ENCODE results near the gene GLS2. TPM values are rescaled to one million over a fixed set of nuclear protein-coding genes. Genes with fewer than 3 reads are reported as not detected.

The GLS2 gene
- total RNA-seq, 1 experiment from 2014 or later: 14.8 TPM

DNA sequence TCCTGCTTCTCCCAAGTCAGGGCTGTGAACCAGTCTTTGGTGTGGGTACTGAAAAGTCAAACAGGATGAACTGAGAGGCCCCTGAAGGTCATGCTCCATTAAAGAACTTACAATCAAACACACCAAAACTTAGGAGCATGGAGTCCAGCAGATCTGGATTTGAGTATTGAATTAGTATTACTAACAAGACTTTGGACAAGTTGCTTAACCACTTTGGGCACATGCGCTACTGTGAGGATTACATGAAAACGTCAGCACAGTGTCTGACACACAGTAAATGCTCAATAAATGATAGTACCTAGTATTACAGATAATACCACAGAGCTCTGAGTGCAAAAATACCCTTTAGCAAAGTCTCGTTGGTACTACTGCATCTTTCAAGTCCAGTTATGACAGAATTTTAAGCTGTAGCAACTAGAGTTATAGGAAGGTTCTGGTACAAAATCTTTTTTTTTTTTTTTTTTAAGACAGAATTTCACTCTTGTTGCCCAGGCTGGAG is 62.0 kb downstream of the GLS2 start:
- no peak overlapping the region for H3K27ac Mint-ChIP-seq
- no peaks in the 10 kb centered on the region for H3K9me3 Mint-ChIP-seq
- no peaks in the 10 kb centered on the region for H3K4me1 Mint-ChIP-seq
- TF ChIP-seq ZNF263 (CRISPR knock-in tag; IDR thresholded peaks at IDR 0.05; ENCODE audit: low read depth): no peak
- TF ChIP-seq GABPB1 (CRISPR knock-in tag; IDR thresholded peaks at IDR 0.05): no peak
- TF ChIP-seq NFE2L1 (CRISPR knock-in tag; IDR thresholded peaks at IDR 0.05): no peak
- no peak for TF ChIP-seq TP53 (CRISPR knock-in tag; IDR thresholded peaks at IDR 0.05)
- TF ChIP-seq EMX1 (CRISPR knock-in tag; IDR thresholded peaks at IDR 0.05): no peak
- TF ChIP-seq SMAD3 (CRISPR knock-in tag; IDR thresholded peaks at IDR 0.05; ENCODE audit: borderline replicate concordance): no peak
- TF ChIP-seq, protein P1, sequence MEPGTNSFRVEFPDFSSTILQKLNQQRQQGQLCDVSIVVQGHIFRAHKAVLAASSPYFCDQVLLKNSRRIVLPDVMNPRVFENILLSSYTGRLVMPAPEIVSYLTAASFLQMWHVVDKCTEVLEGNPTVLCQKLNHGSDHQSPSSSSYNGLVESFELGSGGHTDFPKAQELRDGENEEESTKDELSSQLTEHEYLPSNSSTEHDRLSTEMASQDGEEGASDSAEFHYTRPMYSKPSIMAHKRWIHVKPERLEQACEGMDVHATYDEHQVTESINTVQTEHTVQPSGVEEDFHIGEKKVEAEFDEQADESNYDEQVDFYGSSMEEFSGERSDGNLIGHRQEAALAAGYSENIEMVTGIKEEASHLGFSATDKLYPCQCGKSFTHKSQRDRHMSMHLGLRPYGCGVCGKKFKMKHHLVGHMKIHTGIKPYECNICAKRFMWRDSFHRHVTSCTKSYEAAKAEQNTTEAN (CRISPR knock-in tag; IDR thresholded peaks at IDR 0.05): no peak
- TF ChIP-seq, protein P2, sequence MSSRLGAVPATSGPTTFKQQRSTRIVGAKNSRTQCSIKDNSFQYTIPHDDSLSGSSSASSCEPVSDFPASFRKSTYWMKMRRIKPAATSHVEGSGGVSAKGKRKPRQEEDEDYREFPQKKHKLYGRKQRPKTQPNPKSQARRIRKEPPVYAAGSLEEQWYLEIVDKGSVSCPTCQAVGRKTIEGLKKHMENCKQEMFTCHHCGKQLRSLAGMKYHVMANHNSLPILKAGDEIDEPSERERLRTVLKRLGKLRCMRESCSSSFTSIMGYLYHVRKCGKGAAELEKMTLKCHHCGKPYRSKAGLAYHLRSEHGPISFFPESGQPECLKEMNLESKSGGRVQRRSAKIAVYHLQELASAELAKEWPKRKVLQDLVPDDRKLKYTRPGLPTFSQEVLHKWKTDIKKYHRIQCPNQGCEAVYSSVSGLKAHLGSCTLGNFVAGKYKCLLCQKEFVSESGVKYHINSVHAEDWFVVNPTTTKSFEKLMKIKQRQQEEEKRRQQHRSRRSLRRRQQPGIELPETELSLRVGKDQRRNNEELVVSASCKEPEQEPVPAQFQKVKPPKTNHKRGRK (CRISPR knock-in tag; IDR thresholded peaks at IDR 0.05; ENCODE audit: borderline replicate concordance): no peak
- TF ChIP-seq, protein P3, sequence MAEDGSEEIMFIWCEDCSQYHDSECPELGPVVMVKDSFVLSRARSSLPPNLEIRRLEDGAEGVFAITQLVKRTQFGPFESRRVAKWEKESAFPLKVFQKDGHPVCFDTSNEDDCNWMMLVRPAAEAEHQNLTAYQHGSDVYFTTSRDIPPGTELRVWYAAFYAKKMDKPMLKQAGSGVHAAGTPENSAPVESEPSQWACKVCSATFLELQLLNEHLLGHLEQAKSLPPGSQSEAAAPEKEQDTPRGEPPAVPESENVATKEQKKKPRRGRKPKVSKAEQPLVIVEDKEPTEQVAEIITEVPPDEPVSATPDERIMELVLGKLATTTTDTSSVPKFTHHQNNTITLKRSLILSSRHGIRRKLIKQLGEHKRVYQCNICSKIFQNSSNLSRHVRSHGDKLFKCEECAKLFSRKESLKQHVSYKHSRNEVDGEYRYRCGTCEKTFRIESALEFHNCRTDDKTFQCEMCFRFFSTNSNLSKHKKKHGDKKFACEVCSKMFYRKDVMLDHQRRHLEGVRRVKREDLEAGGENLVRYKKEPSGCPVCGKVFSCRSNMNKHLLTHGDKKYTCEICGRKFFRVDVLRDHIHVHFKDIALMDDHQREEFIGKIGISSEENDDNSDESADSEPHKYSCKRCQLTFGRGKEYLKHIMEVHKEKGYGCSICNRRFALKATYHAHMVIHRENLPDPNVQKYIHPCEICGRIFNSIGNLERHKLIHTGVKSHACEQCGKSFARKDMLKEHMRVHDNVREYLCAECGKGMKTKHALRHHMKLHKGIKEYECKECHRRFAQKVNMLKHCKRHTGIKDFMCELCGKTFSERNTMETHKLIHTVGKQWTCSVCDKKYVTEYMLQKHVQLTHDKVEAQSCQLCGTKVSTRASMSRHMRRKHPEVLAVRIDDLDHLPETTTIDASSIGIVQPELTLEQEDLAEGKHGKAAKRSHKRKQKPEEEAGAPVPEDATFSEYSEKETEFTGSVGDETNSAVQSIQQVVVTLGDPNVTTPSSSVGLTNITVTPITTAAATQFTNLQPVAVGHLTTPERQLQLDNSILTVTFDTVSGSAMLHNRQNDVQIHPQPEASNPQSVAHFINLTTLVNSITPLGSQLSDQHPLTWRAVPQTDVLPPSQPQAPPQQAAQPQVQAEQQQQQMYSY (CRISPR knock-in tag; IDR thresholded peaks at IDR 0.05): no peak
- DNase-seq (ENCODE audit: low spot score) (no peak), ATAC-seq (no peak)
- H3K36me3 Mint-ChIP-seq: peaks cover 66% of the 10 kb centered on the region
- ChIA-PET CTCF (interaction anchor here (1.9 kb wide), 1 partner anchor 38 kb away, joined by 6 read pairs; no protein-coding TSS in a partner anchor), POLR2A (no interaction called here)
- no peaks in the 10 kb centered on the region for H3K27me3 Mint-ChIP-seq (ENCODE audit: low read depth)
- no peak overlapping the region for H3K4me3 Mint-ChIP-seq

DNA sequence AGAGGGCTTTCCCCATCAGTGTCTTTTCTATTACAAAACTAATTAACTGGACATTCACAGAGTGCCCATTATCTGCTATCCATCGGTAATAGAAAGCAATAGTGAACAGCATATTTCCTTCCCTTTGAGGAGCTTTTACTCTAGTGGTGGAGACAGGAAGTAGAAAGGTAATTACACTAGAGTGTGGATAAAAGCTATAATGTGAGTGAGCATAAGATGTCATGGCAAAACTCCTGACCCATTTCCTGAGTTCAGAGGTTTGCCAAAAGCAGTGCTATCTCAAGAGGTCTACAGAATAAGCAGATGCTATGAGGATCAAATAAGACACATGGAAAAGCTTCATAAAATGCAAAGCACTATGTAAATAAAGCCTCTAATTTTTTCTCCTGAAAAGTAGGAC is 62.8 kb downstream of the GLS2 start:
- H3K36me3 Mint-ChIP-seq: peaks cover 66% of the 10 kb centered on the region
- H3K27me3 Mint-ChIP-seq (ENCODE audit: low read depth): no peaks in the 10 kb centered on the region
- ChIA-PET CTCF (interaction anchor here (0.5 to 1.9 kb wide), 2 partner anchors 33 to 39 kb away, joined by 4 to 6 read pairs; no protein-coding TSS in a partner anchor), POLR2A (interaction anchor here (0.6 kb wide), 1 partner anchor 13 kb away, joined by 3 read pairs; no protein-coding TSS in a partner anchor)
- H3K4me1 Mint-ChIP-seq: no peaks in the 10 kb centered on the region
- H3K27ac Mint-ChIP-seq: no peak overlapping the region
- ATAC-seq (no peak), DNase-seq (ENCODE audit: low spot score) (no peak)
- H3K4me3 Mint-ChIP-seq: no peak overlapping the region
- H3K9me3 Mint-ChIP-seq: no peaks in the 10 kb centered on the region
- TF ChIP-seq ESRRA (CRISPR knock-in tag; IDR thresholded peaks at IDR 0.05; ENCODE audit: borderline replicate concordance) (no peak), FOXJ3 (CRISPR knock-in tag; IDR thresholded peaks at IDR 0.05; ENCODE audit: borderline replicate concordance) (no peak), TEAD1 (CRISPR knock-in tag; IDR thresholded peaks at IDR 0.05) (no peak), SMAD3 (CRISPR knock-in tag; IDR thresholded peaks at IDR 0.05; ENCODE audit: borderline replicate concordance) (no peak), NR1H2 (CRISPR knock-in tag; IDR thresholded peaks at IDR 0.05) (no peak), GABPB1 (CRISPR knock-in tag; IDR thresholded peaks at IDR 0.05) (no peak), MYBL2 (CRISPR knock-in tag; IDR thresholded peaks at IDR 0.05) (no peak), RORB (CRISPR knock-in tag; IDR thresholded peaks at IDR 0.05) (no peak), ZNF121 (CRISPR knock-in tag; IDR thresholded peaks at IDR 0.05) (no peak), PRRX2 (CRISPR knock-in tag; IDR thresholded peaks at IDR 0.05) (no peak)
- TF ChIP-seq, protein P4, sequence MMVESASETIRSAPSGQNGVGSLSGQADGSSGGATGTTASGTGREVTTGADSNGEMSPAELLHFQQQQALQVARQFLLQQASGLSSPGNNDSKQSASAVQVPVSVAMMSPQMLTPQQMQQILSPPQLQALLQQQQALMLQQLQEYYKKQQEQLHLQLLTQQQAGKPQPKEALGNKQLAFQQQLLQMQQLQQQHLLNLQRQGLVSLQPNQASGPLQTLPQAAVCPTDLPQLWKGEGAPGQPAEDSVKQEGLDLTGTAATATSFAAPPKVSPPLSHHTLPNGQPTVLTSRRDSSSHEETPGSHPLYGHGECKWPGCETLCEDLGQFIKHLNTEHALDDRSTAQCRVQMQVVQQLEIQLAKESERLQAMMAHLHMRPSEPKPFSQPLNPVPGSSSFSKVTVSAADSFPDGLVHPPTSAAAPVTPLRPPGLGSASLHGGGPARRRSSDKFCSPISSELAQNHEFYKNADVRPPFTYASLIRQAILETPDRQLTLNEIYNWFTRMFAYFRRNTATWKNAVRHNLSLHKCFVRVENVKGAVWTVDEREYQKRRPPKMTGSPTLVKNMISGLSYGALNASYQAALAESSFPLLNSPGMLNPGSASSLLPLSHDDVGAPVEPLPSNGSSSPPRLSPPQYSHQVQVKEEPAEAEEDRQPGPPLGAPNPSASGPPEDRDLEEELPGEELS (CRISPR knock-in tag; IDR thresholded peaks at IDR 0.05): no peak
- TF ChIP-seq, protein P5, sequence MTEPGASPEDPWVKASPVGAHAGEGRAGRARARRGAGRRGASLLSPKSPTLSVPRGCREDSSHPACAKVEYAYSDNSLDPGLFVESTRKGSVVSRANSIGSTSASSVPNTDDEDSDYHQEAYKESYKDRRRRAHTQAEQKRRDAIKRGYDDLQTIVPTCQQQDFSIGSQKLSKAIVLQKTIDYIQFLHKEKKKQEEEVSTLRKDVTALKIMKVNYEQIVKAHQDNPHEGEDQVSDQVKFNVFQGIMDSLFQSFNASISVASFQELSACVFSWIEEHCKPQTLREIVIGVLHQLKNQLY (CRISPR knock-in tag; IDR thresholded peaks at IDR 0.05): no peak
- TF ChIP-seq, protein P6, sequence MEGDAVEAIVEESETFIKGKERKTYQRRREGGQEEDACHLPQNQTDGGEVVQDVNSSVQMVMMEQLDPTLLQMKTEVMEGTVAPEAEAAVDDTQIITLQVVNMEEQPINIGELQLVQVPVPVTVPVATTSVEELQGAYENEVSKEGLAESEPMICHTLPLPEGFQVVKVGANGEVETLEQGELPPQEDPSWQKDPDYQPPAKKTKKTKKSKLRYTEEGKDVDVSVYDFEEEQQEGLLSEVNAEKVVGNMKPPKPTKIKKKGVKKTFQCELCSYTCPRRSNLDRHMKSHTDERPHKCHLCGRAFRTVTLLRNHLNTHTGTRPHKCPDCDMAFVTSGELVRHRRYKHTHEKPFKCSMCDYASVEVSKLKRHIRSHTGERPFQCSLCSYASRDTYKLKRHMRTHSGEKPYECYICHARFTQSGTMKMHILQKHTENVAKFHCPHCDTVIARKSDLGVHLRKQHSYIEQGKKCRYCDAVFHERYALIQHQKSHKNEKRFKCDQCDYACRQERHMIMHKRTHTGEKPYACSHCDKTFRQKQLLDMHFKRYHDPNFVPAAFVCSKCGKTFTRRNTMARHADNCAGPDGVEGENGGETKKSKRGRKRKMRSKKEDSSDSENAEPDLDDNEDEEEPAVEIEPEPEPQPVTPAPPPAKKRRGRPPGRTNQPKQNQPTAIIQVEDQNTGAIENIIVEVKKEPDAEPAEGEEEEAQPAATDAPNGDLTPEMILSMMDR (IDR thresholded peaks at IDR 0.05): no peak
- TF ChIP-seq, protein P7, sequence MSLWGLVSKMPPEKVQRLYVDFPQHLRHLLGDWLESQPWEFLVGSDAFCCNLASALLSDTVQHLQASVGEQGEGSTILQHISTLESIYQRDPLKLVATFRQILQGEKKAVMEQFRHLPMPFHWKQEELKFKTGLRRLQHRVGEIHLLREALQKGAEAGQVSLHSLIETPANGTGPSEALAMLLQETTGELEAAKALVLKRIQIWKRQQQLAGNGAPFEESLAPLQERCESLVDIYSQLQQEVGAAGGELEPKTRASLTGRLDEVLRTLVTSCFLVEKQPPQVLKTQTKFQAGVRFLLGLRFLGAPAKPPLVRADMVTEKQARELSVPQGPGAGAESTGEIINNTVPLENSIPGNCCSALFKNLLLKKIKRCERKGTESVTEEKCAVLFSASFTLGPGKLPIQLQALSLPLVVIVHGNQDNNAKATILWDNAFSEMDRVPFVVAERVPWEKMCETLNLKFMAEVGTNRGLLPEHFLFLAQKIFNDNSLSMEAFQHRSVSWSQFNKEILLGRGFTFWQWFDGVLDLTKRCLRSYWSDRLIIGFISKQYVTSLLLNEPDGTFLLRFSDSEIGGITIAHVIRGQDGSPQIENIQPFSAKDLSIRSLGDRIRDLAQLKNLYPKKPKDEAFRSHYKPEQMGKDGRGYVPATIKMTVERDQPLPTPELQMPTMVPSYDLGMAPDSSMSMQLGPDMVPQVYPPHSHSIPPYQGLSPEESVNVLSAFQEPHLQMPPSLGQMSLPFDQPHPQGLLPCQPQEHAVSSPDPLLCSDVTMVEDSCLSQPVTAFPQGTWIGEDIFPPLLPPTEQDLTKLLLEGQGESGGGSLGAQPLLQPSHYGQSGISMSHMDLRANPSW (CRISPR knock-in tag; conservative IDR thresholded peaks at IDR 0.05; ENCODE audit: low read depth): no peak
